Activated T-helper 17 cell treated with anti-CD3 and anti-CD28 coated beads, Interleukin-2, amount 50 U/mL, for 72 hours (primary cell): ENCODE data around the gene CP. TPM values are rescaled to one million over a fixed set of nuclear protein-coding genes. Genes with fewer than 3 reads are reported as not detected.
A peak's percentile ranks its signal among the peaks of the same experiment; 100 is the strongest.

Experiments used
- ATAC-seq: fragments of 150-1000 bp; cut with Tn5 transposase; replicated peaks from 2 replicates; pipeline ENCODE4 v1.10.0; 2021; ENCODE audit warnings: mild to moderate bottlenecking, moderate library complexity
- H3K27ac Mint-ChIP-seq: one replicate; pipeline ENCODE4 v1.8.0; 2022; ENCODE audit warnings: mixed read lengths
- H3K27me3 Mint-ChIP-seq: one replicate; pipeline ENCODE4 v1.8.0; 2022; ENCODE audit warnings: mixed read lengths
- H3K36me3 Mint-ChIP-seq: one replicate; pipeline ENCODE4 v1.8.0; 2022; ENCODE audit warnings: low read depth, mild to moderate bottlenecking, mixed read lengths
- H3K4me1 Mint-ChIP-seq: one replicate; pipeline ENCODE4 v1.8.0; 2022; ENCODE audit warnings: mixed read lengths
- H3K4me3 Mint-ChIP-seq: one replicate; pipeline ENCODE4 v1.8.0; 2022; ENCODE audit warnings: mild to moderate bottlenecking, mixed read lengths
- H3K9me3 Mint-ChIP-seq: one replicate; pipeline ENCODE4 v1.8.0; 2022; ENCODE audit warnings: mixed read lengths
- total RNA-seq, 2 donors: library from RNA; stranded (reverse); gene quantifications; one replicate each; pipeline ENCODE4 v1.2.3, GENCODE V29; 2022

CP gene
- total RNA-seq, 2 donors from 2014 or later = not detected

- Mint-ChIP-seq H3K4me3 (no peak overlapping the region), H3K27ac (no peak overlapping the region), H3K27me3 (no peaks in the 10 kb centered on the region), H3K4me1 (no peaks in the 10 kb centered on the region), H3K9me3 (no peaks in the 10 kb centered on the region), H3K36me3 (peaks cover 14% of the 10 kb centered on the region)
- no peak for ATAC-seq
Observed at GRCh38 chr3:149142682-149143081, 78.9 kb downstream of the CP start.

- ATAC-seq = no peak
- H3K36me3 Mint-ChIP-seq = peaks cover 7% of the 10 kb centered on the region
- H3K27me3 Mint-ChIP-seq = no peaks in the 10 kb centered on the region
- H3K9me3 Mint-ChIP-seq = no peaks in the 10 kb centered on the region
- no peak overlapping the region for H3K27ac Mint-ChIP-seq
- H3K4me3 Mint-ChIP-seq = no peak overlapping the region
- peaks cover 14% of the 10 kb centered on the region for H3K4me1 Mint-ChIP-seq
Observed at GRCh38 chr3:149134575-149134974, 87.1 kb downstream of the CP start.

GRCh38 chr3:149131589-149131988 lies 90.0 kb downstream of the CP start:
- H3K27me3 Mint-ChIP-seq = no peaks in the 10 kb centered on the region
- H3K36me3 Mint-ChIP-seq = peaks cover 7% of the 10 kb centered on the region
- peak overlapping the region; percentile 92 for H3K4me3 Mint-ChIP-seq
- no peaks in the 10 kb centered on the region for H3K9me3 Mint-ChIP-seq
- peak overlapping the region; percentile 15 for H3K27ac Mint-ChIP-seq
- H3K4me1 Mint-ChIP-seq = peaks cover 14% of the 10 kb centered on the region
- ATAC-seq = no peak

GRCh38 chr3:149129326-149130205 lies 92.1 kb downstream of the CP start, which contains the start of gene HPS3:
Gene HPS3, plus strand, starts transcription at chr3:149129638. Its CDS starts 86 bp downstream, at chr3:149129724.
- Mint-ChIP-seq H3K27ac (peak within 1 kb of the TSS; percentile 76), H3K9me3 (no peaks in the 10 kb centered on the region), H3K4me1 (peaks cover 14% of the 10 kb centered on the region), H3K27me3 (peaks cover 8% of the 10 kb centered on the region), H3K36me3 (peaks cover 7% of the 10 kb centered on the region), H3K4me3 (peak within 1 kb of the TSS; percentile 92)
- ATAC-seq = peak; percentile 95

- peaks cover 13% of the 10 kb centered on the region for H3K27me3 Mint-ChIP-seq
- ATAC-seq = no peak
- peaks cover 7% of the 10 kb centered on the region for H3K36me3 Mint-ChIP-seq
- peak overlapping the region; percentile 92 for H3K4me3 Mint-ChIP-seq
- H3K9me3 Mint-ChIP-seq = no peaks in the 10 kb centered on the region
- H3K4me1 Mint-ChIP-seq = peaks cover 14% of the 10 kb centered on the region
- H3K27ac Mint-ChIP-seq = peak overlapping the region; percentile 76
Observed at GRCh38 chr3:149128821-149129220, 92.8 kb downstream of the CP start.

- peaks cover 13% of the 10 kb centered on the region for H3K27me3 Mint-ChIP-seq
- ATAC-seq = no peak
- H3K4me3 Mint-ChIP-seq = no peak overlapping the region
- no peak overlapping the region for H3K27ac Mint-ChIP-seq
- H3K9me3 Mint-ChIP-seq = no peaks in the 10 kb centered on the region
- H3K36me3 Mint-ChIP-seq = no peaks in the 10 kb centered on the region
- H3K4me1 Mint-ChIP-seq = no peaks in the 10 kb centered on the region
Observed at GRCh38 chr3:149122721-149123578, 98.7 kb downstream of the CP start.

Other genes with a start within 250 kb of the CP start
- 10 to 100 TPM; 17.1 to 37.4 TPM for gene GYG1, start 230.3 kb downstream of the CP start, total RNA-seq
- gene HLTF, start 135.3 kb downstream of the CP start, total RNA-seq = 10 to 100 TPM; 24.5 to 28.2 TPM
- gene HPS3, start 92.2 kb downstream of the CP start, total RNA-seq = 10 to 100 TPM; 24.0 to 24.7 TPM
- not detected for gene TM4SF18, start 111.8 kb upstream of the CP start, total RNA-seq
- gene TM4SF1, start 155.8 kb upstream of the CP start, total RNA-seq = under 1 TPM in 1 of 2 donors, not detected in 1; 0.32 TPM